ENCODE measurements around the gene PITX1.

PITX1 gene

GRCh38 chr5:135030123-135030955 lies 3.7 kb downstream of the PITX1 start:
- DNase-seq (ENCODE audit: low read depth in 2 of 3, low spot score in 1 of 3) = no peak

DNA sequence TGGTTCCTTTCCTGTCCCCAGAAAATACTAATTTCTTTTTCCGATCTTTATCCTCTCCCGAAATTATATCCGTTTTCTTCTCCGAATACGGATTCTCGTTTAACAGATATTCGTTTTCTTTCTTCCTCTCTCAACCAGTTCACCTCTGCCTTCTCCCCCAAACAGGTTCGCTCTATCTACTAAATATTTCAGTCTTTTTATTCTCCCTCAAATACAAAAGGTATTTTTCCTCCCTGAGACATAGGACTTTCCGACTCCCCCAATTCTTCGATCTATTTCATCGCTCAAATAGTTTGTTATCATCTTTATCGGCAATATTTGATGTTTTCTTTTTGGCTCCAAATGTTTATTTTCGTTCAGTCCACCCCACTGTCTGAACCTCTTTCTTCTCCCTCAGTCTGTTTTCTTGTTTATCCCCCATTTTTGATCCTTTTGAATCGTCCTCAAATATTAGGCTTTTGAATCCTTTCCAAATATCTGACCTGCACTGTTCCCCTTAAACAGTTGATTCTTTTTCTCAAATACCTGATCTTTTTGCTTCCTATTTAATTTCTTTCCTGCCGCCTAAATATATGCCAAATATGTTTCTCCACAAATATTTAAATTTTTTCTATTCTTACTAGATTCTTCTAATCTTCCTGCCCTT lies 4.4 kb downstream of the PITX1 start:
- no peak for DNase-seq (ENCODE audit: low read depth in 2 of 3, low spot score in 1 of 3)

DNA sequence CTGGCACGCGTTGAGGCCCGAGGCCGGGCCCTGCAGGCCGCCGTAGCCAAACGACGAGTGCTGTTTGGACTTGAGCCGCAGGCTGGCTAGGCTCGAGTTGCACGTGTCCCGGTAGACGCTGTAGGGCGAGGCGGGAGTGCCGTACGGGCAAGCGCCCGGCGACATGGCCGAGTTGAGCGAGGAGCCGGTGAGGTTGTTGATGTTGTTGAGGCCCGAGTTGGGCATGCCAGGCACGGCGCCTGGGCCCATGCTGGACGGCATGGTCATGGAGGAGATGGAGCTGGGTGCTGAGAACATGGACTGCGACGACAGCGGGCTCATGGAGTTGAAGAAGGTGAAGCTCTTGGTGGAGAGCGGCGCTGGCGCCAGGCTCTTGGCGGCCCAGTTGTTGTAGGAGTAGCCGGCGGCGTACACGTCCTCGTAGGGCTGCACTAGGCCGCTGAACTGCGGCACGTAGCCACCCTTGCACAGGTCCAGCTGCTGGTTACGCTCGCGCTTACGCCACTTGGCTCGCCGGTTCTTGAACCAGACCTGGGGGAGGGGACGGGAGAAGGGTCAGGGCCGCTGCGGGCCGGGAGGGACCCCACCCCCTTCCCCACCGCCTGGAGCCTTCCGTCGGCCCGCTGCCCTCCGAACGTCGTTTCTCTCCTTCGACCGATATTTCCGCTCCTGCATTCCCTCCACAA lies 5.1 kb downstream of the PITX1 start:
- no peak for DNase-seq (ENCODE audit: low read depth in 2 of 3, low spot score in 1 of 3)

GRCh38 chr5:135027697-135028615 lies 6.1 kb downstream of the PITX1 start:
- no peak for DNase-seq (ENCODE audit: low read depth in 2 of 3, low spot score in 1 of 3)

DNA sequence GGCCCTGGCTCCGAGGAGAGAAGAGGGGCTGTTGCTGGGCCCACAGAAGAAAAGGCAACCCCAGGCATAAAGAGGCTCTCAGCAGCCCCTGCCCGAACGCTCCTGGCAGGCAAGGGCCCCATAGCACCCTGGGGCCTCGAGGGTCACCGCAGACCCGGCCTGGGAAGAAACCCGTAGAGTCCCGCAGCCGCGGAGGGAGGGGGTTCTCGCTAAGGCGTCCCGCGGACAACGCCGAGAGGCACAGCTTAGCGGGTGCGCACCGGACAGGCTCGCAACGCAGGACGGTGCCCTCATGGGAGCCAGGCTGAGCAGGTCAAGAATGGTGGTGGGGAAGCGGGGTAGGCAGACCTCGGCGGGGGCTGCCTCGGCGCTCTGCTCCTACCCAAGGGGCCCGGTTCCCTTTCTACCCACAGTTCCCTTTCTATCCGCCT lies 6.7 kb downstream of the PITX1 start:
- no peak for DNase-seq (ENCODE audit: low read depth in 2 of 3, low spot score in 1 of 3)

GRCh38 chr5:135026645-135027265 lies 7.3 kb downstream of the PITX1 start:
- no peak for DNase-seq (ENCODE audit: low read depth in 2 of 3, low spot score in 1 of 3)

DNA sequence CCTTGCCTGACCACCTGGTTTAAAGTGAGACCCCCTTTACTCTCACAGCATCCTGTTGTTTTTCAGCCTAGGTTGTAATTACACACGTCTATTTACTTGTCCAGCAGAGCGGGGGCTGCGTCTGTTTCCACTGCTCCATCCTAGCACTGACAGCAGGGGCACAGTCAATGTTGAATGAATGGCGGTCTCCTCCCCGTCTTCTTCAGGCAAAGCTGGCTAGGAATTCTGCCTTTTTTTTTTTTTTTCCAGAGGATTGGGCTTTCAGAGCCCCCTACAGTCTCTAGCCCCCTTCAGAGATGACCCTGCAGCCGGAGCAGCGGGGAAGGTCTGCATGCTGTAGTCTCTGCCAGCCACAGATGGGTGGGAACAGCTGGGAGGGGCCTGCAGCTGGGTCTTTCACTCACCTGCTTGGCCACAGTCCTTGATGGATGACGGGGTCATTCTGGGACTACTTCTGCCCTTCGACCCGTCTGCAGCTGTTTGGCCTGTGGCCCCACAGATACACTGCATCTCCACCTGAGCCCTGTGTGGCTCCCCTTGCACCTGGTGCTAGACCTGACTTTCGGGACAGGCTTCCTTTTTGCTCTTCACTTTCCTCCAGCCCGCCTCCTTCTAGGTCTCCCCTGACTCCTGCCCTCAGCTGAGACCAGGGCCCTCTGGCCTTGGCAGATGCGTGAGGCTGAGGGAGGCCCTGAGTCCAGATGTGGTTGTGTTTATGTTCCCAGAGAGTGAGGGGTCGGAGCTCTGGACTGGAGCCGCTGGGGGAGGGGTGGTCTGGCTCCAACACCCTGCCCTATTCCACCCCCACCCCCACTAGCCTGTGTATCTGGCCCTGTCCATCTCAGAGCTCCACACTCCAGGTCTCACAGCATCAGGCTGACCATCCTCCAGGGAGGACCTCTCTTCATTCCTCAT lies 8.0 kb downstream of the PITX1 start:
- DNase-seq (ENCODE audit: low read depth in 2 of 3, low spot score in 1 of 3) = no peak

GRCh38 chr5:135024956-135025729 lies 8.9 kb downstream of the PITX1 start:
- no peak for DNase-seq (ENCODE audit: low read depth in 2 of 3, low spot score in 1 of 3)

DNA sequence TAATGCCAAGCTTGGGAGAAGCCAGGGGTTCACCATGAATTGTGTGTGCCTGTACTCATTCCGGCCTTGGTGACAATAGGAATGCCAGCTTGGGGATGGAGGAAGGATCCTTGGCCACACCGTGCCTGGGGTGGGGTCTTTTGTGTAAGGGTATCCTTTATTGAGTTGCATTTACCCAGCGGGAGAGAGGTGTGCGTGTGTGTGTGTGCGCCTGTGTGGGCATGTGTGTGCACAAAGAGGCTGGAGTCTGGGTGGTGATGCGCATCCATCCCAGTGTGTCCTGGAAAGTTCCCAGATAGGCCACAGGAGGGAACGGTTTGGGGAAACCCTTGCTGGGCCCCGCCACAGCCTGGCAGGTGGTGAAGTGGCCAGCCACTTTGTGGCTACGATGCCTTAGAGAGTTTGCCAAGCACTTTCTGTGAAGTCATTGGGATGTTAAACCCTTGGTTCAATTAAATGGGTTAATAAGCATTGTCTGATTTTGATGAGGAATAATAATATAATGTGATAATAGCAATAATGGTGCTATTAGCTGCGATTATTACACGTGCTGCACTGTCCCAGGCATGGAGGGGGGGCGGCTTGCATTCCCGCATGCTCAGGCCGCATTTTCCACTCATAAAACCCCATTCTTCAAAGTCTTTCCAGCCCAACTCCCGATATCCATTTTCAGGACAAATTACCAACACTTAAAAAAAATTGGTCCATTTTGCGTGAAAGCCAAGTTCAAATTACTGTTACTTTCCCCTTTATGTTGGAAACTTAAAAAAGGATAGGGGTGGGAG lies 13.7 kb downstream of the PITX1 start:
- DNase-seq (ENCODE audit: low read depth in 2 of 3, low spot score in 1 of 3) = no peak

DNA sequence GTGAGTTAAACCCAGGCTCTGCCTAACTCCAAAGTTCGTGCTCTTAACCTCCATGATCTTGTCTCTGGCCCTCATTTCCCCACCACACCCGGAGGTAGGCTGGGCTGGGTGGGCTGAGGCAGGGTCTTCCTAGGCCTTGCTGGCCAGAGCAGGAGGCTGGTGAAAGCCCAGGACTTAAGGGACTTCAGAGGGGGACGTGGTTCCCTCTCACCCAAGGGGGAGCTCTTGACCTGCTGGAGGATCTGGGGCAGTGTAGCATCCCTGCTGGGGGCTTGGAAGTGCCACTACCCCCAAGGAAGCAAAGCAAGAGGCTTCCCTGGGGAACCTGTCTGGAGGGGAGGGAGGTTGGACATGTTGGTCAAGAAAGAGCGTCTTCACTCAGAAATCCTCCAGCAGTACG lies 14.7 kb downstream of the PITX1 start:
- DNase-seq (ENCODE audit: low read depth in 2 of 3, low spot score in 1 of 3) = no peak

GRCh38 chr5:135018457-135018856 lies 15.6 kb downstream of the PITX1 start:
- no peak for DNase-seq (ENCODE audit: low read depth in 2 of 3, low spot score in 1 of 3)

GRCh38 chr5:135016861-135017290 lies 17.2 kb downstream of the PITX1 start:
- DNase-seq (ENCODE audit: low read depth in 2 of 3, low spot score in 1 of 3) = no peak

- DNase-seq (ENCODE audit: low read depth in 2 of 3, low spot score in 1 of 3) = no peak
These were observed 18.1 kb downstream of the PITX1 start for GRCh38 chr5:135015942-135016341.

DNA sequence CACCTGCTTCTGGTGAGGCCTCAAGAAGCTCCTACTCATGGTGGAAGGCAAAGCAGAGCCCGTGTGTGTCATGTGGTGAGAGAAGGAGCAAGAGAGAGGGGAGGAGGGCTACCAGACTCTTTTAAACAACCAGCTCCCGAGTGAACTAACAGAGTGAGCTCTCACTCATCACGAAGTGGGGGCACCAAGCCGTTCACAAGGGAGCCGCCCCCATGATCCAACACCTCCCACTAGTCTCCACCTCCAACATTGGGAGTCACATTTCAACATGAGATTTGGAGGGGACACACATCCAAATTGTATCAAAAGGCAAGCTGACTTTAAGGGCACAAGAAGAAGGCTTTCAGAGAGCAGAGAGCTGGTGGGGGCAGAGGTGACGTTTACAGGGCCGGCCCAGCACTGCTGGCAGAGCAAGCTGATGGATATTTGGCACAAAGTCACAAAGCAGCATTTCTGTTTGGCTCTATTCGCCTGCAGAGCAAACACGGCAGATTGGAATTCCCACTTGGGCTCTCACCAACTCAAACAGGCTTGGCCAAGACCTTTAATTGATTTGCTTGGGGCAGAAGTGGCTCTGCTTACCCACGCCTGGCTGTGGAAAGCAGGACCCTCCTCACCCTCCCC lies 20.0 kb downstream of the PITX1 start:
- DNase-seq (ENCODE audit: low read depth in 2 of 3, low spot score in 1 of 3) = no peak

- no peak for DNase-seq (ENCODE audit: low read depth in 2 of 3, low spot score in 1 of 3)
These were observed 20.6 kb downstream of the PITX1 start for GRCh38 chr5:135013445-135013844.

GRCh38 chr5:135012951-135013391 lies 21.1 kb downstream of the PITX1 start:
- no peak for DNase-seq (ENCODE audit: low read depth in 2 of 3, low spot score in 1 of 3)

DNA sequence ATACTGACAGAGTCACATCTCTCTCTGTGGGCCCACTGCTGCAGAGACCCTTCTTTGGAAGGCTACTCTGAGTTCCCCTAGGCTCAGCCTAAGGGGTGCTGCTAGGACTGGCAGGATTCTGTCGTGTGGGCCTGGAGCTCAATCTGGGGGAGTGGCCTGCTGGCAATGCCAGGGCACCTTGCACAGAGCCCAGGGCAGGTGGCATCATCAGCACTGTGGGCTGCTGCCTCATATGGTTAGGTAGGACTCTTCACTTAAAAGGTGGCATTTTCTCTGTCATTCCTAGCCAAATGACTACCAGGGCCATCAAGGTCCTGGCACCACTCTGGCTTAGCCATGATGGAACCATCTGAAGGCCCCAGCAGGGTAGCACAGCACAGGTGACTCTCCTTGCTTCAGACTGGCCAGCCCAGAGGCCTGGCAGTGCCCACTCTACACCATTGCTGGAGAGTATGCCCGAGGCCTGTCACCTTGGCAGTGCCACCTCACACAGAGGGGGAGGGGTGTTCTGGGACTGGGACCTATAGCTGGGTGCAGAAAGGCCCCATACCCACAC lies 21.9 kb downstream of the PITX1 start:
- DNase-seq (ENCODE audit: low read depth in 2 of 3, low spot score in 1 of 3) = no peak

Measured in stimulated activated CD4-positive, alpha-beta T cell treated with anti-CD3 and anti-CD28 coated beads, Interleukin-12 subunit alpha, Interleukin-12 subunit beta, amount 100 ng/mL, for 48 hours (primary cell).